GM08714 (cell line): ENCODE results near the gene SETD7.
"Not testable (repeated sequence)": the region's sequence is repeated elsewhere in the genome, so short reads cannot be mapped to it uniquely, and the experiment has no call there.

Source experiments
- H3K4me3 ChIP-seq: fragments of 200-500 bp; sonication (Bioruptor generic); 2 replicates; pipeline ENCODE4 v1.5.1; 2014; ENCODE audit warnings: mild to moderate bottlenecking, low read length, inconsistent platforms
- ZNF274 ChIP-seq: IDR thresholded peaks from 2 replicates; pipeline ENCODE4 v1.6.1; 2012; ENCODE audit warnings: mild to moderate bottlenecking, low read depth, low read length

SETD7 gene

DNA sequence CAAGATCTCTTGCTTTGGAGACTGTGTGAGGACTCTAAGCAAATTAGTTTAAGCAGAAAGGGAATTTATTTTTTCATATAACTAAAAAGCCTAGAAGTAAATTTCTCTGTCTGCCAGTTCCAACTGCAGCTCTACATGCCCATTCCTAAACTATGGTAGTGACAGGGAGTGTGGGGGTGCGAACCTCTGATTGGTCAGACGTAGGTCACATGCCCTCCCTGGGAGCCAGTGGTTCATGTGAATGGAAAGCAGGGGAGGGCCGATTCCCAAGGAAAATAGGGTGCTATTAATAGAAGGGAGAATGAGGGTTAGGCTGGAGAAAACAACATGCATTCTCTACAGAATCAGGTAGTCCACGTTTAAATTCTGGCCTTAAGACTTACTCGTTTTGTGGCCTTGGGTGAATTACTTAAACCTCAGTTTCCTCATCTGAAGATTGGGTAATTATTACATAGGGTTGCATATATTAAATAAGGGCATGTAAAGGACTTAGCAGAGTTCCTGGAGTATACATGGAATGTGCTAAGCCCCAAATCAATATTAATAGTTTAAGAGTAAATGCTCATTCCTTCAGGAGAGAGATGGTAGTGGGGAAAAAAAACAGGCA is 94.9 kb downstream of the SETD7 start:
- no peak for TF ChIP-seq ZNF274

DNA sequence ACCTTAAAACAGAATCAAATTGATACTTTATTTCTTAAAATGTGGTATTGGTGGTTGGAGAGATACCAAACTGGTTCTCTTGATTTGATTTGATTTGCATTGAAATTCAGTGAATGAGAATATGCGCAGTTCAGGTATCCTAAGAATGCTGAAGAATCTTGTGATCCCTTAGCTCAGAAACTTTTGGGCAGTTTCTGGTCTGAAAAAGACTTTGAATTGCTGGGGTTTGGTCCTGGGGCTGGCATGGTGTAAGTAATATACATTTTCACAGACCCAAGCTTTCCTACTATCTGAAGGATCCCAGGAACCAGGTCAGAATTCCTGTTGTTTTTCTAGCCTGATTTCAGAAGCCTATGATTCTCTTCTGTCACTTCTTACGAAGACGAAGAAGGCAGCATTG is 95.5 kb downstream of the SETD7 start:
- no peak for TF ChIP-seq ZNF274
- H3K4me3 ChIP-seq, result no peak overlapping the region

More for the DNA sequence above, 94.9 kb downstream of the SETD7 start:
- H3K4me3 ChIP-seq, result no peak overlapping the region

DNA sequence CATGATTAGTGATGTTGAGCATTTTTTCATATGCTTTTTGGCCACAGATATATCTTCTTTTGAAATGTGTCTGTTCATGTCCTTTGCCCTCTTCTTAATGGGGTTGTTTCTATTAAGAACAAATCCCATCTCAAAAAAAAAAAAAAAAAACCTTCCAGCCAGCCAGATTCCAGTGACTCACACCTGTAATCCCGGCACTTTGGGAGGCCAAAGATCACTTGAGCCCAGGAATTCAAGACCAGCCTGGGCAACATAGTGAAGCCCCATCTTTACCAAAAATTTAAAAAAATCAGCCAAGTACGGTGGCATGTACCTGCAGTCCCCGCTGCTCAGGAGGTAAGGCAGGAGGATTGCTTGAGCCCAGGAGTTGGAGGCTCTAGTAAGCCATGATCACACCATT is 97.0 kb downstream of the SETD7 start:
- no peak overlapping the region for H3K4me3 ChIP-seq
- no peak for TF ChIP-seq ZNF274

- H3K4me3 ChIP-seq, result no peak overlapping the region
- TF ChIP-seq ZNF274, result no peak
Measured at GRCh38 chr4:139458543-139458942, 97.5 kb downstream of the SETD7 start.

GRCh38 chr4:139457318-139457717 is 98.7 kb downstream of the SETD7 start:
- no peak for TF ChIP-seq ZNF274
- H3K4me3 ChIP-seq, result no peak overlapping the region

- no peak for TF ChIP-seq ZNF274
- H3K4me3 ChIP-seq, result peak overlapping the region; percentile 76
Measured at GRCh38 chr4:139455126-139455538, 100.9 kb downstream of the SETD7 start.

GRCh38 chr4:139454111-139455045 is 101.6 kb downstream of the SETD7 start, which contains the start of gene RAB33B:
TSS of gene RAB33B (plus strand) at chr4:139454121. CDS start at chr4:139454196, 75 bp downstream.
- TF ChIP-seq ZNF274, result no peak
- peak within 1 kb of the TSS; percentile 76 for H3K4me3 ChIP-seq

- no peak for TF ChIP-seq ZNF274
Measured at GRCh38 chr4:139453371-139454110, 102.5 kb downstream of the SETD7 start.

DNA sequence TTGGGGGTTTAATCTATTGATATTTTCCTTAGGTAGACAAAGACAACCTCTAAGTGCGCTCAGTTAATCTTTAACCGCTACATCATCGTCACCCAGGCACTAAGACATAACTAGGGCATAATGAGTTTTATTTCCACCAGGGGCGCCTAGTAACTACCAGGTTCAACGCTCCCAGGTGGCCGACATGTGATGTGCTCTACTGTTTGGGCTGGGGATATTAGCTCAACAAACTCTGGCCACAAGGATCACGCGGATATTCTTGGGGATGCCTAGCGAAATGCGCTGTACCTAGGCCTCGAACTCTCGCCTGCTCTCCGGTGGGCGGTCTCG is 103.0 kb downstream of the SETD7 start:
- H3K4me3 ChIP-seq, result peak overlapping the region; percentile 76
- TF ChIP-seq ZNF274, result no peak

More at GRCh38 chr4:139453371-139454110, 102.5 kb downstream of the SETD7 start:
- peak overlapping the region; percentile 76 for H3K4me3 ChIP-seq

- no peak for TF ChIP-seq ZNF274
- no peak overlapping the region; the same call in 1 of the 2 replicates for H3K4me3 ChIP-seq
Measured at GRCh38 chr4:139451997-139452396, 104.0 kb downstream of the SETD7 start.

- H3K4me3 ChIP-seq, result no peak overlapping the region
- TF ChIP-seq ZNF274, result no peak
Measured at GRCh38 chr4:139450586-139450985, 105.4 kb downstream of the SETD7 start.

- H3K4me3 ChIP-seq, result not testable (repeated sequence)
Measured at GRCh38 chr4:139447078-139447477, 108.9 kb downstream of the SETD7 start.
